ENCODE results near the gene PNPO.

The PNPO gene

GRCh38 chr17:47941246-47942095, at the start of gene PNPO:
TSS of gene PNPO (plus strand) at chr17:47941571. CDS start at chr17:47941676, 105 bp downstream.
- peak; percentile 99 for DNase-seq

DNA sequence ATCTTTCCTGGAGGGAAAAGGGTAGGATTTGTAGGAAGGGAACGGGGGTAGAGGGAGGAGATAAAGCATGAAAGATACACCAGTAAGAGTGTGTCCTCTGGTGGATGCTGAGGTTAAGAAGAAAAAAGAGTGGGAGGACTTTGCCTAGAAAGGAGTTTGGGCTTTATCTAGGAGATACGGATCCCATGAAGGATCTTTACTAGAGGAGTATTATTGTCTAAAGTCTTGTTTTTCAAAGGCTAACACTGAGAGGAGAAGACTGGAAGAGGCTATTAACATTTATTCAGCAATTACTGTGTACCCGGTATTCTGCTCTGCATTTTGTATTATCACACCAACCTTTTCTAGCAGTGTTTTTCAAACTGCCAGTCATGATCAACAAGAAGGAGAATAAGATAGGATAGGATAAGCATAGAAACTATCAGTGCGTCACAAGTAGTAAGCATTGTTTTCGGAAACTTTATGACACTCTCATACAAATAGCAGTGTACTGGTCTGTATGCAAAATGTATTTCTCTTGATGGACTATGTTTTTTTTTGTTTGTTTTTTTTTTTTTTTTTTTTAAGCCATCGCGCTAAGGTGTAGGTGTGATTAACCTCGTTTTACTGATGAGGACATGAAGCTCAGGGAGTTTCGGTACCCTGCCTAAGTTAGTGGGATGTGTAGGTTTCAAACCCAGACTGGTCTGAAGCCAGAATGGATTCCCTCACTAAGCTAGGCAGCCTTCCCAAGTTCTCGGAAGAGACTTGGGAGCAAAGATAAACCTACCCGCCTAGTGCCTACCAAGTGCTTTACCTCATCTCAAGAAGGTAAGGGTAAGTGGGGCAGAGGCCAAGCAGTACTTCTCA, 46.6 kb upstream of the PNPO start:
- no peak for DNase-seq

DNA sequence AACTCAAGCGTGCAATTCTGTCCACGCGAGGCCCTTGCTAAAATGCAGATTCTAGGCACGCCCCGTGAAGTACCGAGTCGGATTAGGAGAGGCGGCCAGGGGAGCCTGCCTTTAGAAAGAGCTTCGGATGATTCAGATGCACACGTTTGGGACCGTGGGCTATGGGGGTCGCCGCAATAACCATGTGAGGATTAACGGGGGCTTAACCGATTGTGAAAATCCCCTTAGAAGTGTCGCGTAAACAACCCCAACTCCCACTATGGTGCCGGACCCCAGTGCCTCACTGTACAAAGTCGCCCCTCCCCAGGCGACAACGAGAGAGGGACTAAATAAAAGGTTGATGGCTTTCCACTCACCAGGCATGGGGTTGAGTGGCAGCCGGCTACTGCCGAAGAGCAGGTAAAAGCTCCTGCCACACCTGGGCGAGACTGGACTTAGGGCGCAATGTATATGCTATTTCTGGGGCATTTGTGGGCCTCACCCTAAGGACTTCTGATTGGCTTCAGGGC, 46.0 kb upstream of the PNPO start:
- no peak for DNase-seq

- peak; percentile 100 for DNase-seq
These were observed 45.3 kb upstream of the PNPO start, which contains the start of gene SP2 for GRCh38 chr17:47895856-47896671. TSS of gene SP2 (plus strand) at chr17:47896236. CDS start at chr17:47896287, 51 bp downstream.

DNA sequence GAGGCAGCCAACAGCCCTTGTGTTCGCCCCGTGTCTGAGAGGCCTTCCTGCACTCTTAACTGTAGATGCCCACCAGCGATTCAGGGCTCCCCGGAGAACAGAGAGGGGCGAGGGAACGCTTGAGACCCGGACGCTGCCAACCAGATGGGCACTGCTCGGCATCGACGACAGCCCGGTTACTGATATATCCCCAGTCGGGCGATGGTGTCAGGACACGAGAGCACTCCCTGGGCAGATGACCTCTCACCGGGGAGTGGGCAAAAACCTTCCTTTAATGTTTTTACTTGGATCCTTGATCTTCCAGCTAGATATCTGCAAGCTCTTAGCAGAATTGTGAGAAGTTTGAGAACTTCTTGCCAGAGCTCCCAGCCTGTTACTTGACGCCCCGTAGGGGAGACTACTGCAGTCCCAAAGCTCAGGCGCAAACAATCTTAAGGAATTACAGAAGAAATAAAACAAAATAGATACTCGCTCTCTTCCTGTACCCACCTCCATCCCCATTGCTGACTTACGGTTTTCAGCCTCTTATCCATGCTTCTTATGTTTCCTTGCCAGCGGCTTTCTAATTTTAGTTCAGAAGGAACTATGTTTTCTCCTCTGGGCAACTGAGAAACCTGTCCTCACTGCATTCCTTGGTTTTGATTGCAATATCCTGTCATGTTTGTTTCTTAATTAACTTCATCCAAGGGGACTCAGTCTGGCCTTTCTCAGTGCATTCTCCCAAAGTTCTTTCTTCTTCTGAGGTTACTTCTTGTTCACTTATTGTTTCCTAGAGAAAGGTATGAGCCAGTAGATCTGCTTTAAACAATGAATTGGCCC, 44.5 kb upstream of the PNPO start:
- DNase-seq = peak; percentile 38

DNA sequence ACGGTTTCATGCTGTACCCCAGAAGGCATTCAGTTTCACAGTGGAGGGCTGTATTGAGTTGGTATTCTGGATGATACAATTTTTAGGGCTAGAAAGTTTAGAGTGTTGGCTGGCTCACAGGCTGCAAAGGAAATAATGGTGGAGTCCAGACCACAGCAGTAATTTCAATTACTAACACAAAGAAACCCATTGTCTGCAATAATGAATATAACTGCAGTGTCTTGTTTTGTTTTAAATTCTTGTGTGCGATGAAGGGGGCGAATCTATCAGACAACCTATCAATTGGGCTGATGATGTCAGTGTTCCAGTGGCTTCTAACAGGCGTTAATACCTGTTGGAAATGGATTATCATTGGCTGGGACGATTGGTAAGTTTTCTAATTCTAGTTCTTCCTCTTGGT, 43.8 kb upstream of the PNPO start:
- no peak for DNase-seq

- no peak for DNase-seq
These were observed 43.1 kb upstream of the PNPO start for GRCh38 chr17:47898241-47898640.

- DNase-seq = no peak
These were observed 41.7 kb upstream of the PNPO start for GRCh38 chr17:47899643-47900042.

DNA sequence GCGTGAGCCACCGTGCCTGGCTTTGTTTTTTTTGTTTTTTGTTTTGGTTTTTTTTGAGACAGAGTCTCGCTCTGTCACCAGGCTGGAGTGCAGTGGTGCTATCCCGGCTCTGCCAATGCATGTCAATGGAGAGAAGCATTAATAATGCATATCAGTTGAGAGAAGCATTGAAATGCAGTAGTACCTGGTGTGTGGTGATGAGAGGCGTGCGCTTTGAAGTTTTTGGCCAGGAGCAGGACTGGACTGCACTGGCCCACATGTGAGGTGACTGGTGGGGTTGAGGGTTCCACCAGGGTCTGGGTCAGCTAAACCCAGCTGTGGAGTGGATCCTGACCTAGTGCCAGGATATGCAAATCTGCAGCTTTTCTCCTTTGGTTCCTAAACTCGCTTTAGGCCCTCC, 39.9 kb upstream of the PNPO start:
- DNase-seq = no peak

GRCh38 chr17:47902039-47902744, 39.2 kb upstream of the PNPO start:
- no peak for DNase-seq

- no peak for DNase-seq
These were observed 36.1 kb upstream of the PNPO start for GRCh38 chr17:47905221-47905733.

- DNase-seq = no peak
These were observed 34.9 kb upstream of the PNPO start for GRCh38 chr17:47906443-47906842.

- DNase-seq = no peak
These were observed 33.3 kb upstream of the PNPO start for GRCh38 chr17:47907932-47908562.

DNA sequence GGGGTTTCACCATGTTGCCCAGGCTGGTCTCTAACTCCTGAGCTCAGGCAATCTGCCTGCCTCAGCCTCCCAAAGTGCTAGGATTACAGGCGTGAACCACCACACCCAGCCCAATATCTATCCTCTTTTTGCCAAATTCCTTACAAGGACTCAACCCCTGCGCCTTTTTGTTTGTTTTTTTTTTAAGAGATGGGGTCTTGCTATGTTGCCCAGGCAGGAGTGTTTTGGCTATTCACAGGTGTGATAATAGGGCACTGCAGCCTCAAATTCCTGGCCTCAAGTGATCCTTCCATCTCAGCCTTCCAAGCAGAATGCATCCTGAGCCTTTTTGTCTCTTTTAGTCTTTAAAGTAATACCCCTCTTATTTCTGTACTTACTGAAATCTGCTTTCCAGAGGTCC, 28.3 kb upstream of the PNPO start:
- DNase-seq = no peak

DNA sequence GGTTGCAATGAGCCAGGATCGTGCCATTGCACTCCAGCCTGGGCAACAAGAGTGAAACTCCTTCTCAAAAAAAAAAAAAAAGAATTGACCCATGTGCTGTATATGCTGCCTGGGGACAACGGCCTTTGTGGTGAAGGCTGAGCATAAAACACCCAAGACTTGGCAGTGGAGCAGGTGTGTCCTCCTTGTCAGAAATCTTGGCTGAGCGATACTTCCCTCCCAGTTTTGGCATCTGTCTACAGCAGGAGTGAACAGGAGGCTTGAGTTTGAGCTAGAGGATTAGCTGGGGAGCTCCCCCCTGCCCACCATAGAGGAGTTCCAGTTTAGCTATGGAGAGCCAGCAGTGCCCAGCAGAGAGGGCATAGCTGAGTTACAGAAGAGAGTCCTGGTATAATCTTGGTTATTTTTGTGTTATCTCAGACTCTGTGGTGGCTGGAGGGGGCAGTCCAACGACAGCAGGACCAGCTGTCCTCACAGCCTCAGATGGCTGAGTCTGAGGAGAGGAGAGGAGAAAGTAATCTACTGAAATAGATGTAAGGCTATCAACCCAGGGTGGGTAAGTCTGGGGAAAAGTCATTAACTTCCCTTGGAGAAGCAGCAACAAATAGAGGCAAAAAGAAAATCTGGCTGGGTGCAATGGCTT, 26.9 kb upstream of the PNPO start:
- no peak for DNase-seq

GRCh38 chr17:47915776-47916398, 25.5 kb upstream of the PNPO start:
- DNase-seq = no peak

DNA sequence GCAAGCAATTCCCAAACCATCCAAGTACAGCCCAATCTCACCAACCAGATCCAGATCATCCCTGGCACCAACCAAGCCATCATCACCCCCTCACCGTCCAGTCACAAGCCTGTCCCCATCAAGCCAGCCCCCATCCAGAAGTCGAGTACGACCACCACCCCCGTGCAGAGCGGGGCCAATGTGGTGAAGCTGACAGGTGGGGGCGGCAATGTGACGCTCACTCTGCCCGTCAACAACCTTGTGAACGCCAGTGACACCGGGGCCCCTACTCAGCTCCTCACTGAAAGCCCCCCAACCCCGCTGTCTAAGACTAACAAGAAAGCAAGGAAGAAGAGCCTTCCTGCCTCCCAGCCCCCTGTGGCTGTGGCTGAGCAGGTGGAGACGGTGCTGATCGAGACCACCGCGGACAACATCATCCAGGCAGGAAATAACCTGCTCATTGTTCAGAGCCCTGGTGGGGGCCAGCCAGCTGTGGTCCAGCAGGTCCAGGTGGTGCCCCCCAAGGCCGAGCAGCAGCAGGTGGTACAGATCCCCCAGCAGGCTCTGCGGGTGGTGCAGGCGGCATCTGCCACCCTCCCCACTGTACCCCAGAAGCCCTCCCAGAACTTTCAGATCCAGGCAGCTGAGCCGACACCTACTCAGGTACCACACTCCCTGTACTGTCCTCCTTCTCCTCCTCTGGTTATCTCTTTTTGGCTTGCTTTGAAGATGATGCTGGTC, 24.7 kb upstream of the PNPO start:
- no peak for DNase-seq

- no peak for DNase-seq
These were observed 23.8 kb upstream of the PNPO start for GRCh38 chr17:47917581-47917980.

DNA sequence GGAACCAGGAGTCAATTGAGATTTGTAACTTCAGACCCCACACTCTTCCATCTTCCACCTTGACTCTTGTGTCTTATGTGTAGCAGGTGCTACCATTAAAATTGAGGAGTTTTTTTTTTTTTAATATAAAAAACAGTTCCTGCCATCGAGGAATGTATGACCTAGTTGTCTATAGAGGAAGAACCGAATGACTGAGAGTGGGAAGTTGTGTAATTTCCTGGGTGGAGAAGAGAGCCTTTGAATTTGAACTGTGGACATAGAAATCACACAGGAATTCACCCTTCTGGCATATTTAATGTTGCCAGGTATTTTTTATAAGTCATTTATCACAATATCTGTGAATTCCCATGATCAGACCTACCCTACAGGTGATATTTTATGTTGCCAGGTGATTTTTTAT, 23.4 kb upstream of the PNPO start:
- DNase-seq = no peak

All from NCI-H2171 treated with DMSO at 0.1 percent for 48 hours (cell line).